HG02884 (cell line): ENCODE results near the gene LCN12.

Experiments used
- ATAC-seq: cut with Tn5 transposase; IDR thresholded peaks from one replicate; pipeline ENCODE4 v1.9.1; 2021; ENCODE audit warnings: mild to moderate bottlenecking, moderate library complexity; ENCODE audit not compliant: unreplicated experiment

The LCN12 gene

GRCh38 chr9:136956604-136957003, 4.5 kb downstream of the LCN12 start:
- ATAC-seq = no peak

- ATAC-seq = no peak
Observed at GRCh38 chr9:136957461-136957860, 5.4 kb downstream of the LCN12 start.

- no peak for ATAC-seq
Observed at GRCh38 chr9:136957901-136958300, 5.8 kb downstream of the LCN12 start.

- no peak for ATAC-seq
Observed at GRCh38 chr9:136958473-136958872, 6.4 kb downstream of the LCN12 start.

GRCh38 chr9:136958898-136959850, 7.1 kb downstream of the LCN12 start:
- no peak for ATAC-seq

- ATAC-seq = no peak
Observed at GRCh38 chr9:136960212-136960937, 8.3 kb downstream of the LCN12 start.

GRCh38 chr9:136960938-136961275, 8.8 kb downstream of the LCN12 start:
- ATAC-seq = no peak

- no peak for ATAC-seq
Observed at GRCh38 chr9:136961279-136962065, 9.4 kb downstream of the LCN12 start.

GRCh38 chr9:136962163-136962562, 10.1 kb downstream of the LCN12 start:
- ATAC-seq = no peak

GRCh38 chr9:136962701-136963248, 10.7 kb downstream of the LCN12 start:
- no peak for ATAC-seq

- no peak for ATAC-seq
Observed at GRCh38 chr9:136963341-136963740, 11.3 kb downstream of the LCN12 start.

- no peak for ATAC-seq
Observed at GRCh38 chr9:136963751-136964150, 11.7 kb downstream of the LCN12 start.

GRCh38 chr9:136964171-136964689, 12.2 kb downstream of the LCN12 start:
- ATAC-seq = no peak

GRCh38 chr9:136964833-136965422, 12.9 kb downstream of the LCN12 start:
- ATAC-seq = no peak

- ATAC-seq = no peak
Observed at GRCh38 chr9:136965771-136966484, 13.9 kb downstream of the LCN12 start.

GRCh38 chr9:136968333-136969127, 16.5 kb downstream of the LCN12 start:
- no peak for ATAC-seq

GRCh38 chr9:136969150-136969549, 17.1 kb downstream of the LCN12 start:
- ATAC-seq = no peak

GRCh38 chr9:136969774-136970173, 17.7 kb downstream of the LCN12 start:
- ATAC-seq = no peak

GRCh38 chr9:136970361-136970760, 18.3 kb downstream of the LCN12 start:
- no peak for ATAC-seq
